Endodermal cell (in vitro differentiated cells): ENCODE results near the gene GSTP1. TPM values are rescaled to one million over a fixed set of nuclear protein-coding genes. Genes with fewer than 3 reads are reported as not detected.
A peak's percentile ranks its signal among the peaks of the same experiment; 100 is the strongest.
"Not testable (repeated sequence)": the region's sequence is repeated elsewhere in the genome, so short reads cannot be mapped to it uniquely, and the experiment has no call there.

Experiments used
- DNase-seq: peaks from one replicate; pipeline ENCODE4 v3.0.0-alpha.2; 2017
- H3K27ac ChIP-seq: 2 replicates; pipeline ENCODE4 v1.5.1; 2013; ENCODE audit warnings: mild to moderate bottlenecking, low read depth, low read length, moderate library complexity
- H3K27me3 ChIP-seq: 2 replicates; pipeline ENCODE4 v1.6.1; 2013; ENCODE audit warnings: mild to moderate bottlenecking, low read length, moderate library complexity; ENCODE audit not compliant: insufficient read depth, control insufficient read depth, poor library complexity, severe bottlenecking
- H3K36me3 ChIP-seq: 2 replicates; pipeline ENCODE4 v1.7.0; 2013; ENCODE audit warnings: mild to moderate bottlenecking, low read length, moderate library complexity; ENCODE audit not compliant: control insufficient read depth, insufficient read depth
- H3K4me1 ChIP-seq: one replicate; pipeline ENCODE4 v1.7.0; 2013; ENCODE audit warnings: low read length; ENCODE audit not compliant: control insufficient read depth, insufficient read depth
- H3K4me3 ChIP-seq: 2 replicates; pipeline ENCODE4 v1.5.1; 2013; ENCODE audit warnings: mild to moderate bottlenecking, low read length, moderate library complexity
- H3K9ac ChIP-seq: 2 replicates; pipeline ENCODE4 v1.6.1; 2013; ENCODE audit warnings: mild to moderate bottlenecking, low read length, moderate library complexity; ENCODE audit not compliant: poor library complexity, severe bottlenecking; ENCODE audit errors: extremely low read depth
- H3K9me3 ChIP-seq: 2 replicates; pipeline ENCODE4 v1.6.1; 2013; ENCODE audit warnings: mild to moderate bottlenecking, low read length, moderate library complexity; ENCODE audit not compliant: control insufficient read depth
- H3K27ac Mint-ChIP-seq: 2 replicates; pipeline ENCODE4 v1.8.0; 2020; ENCODE audit warnings: mixed read lengths
- H3K27me3 Mint-ChIP-seq: 2 replicates; pipeline ENCODE4 v1.8.0; 2021; ENCODE audit warnings: mild to moderate bottlenecking, mixed read lengths; ENCODE audit not compliant: insufficient read depth
- H3K36me3 Mint-ChIP-seq: 2 replicates; pipeline ENCODE4 v1.8.0; 2020; ENCODE audit warnings: low read depth, mixed read lengths
- H3K4me1 Mint-ChIP-seq: 2 replicates; pipeline ENCODE4 v1.8.0; 2020; ENCODE audit warnings: mixed read lengths
- H3K4me3 Mint-ChIP-seq: 2 replicates; pipeline ENCODE4 v1.8.0; 2020; ENCODE audit warnings: mild to moderate bottlenecking, moderate library complexity, mixed read lengths
- H3K9me3 Mint-ChIP-seq: 2 replicates; pipeline ENCODE4 v1.8.0; 2020; ENCODE audit warnings: mild to moderate bottlenecking, mixed read lengths
- CTCF ChIP-seq: fragments of 200-600 bp; sonication (generic); conservative IDR thresholded peaks from 2 replicates; pipeline ENCODE4 v1.5.0; 2021; ENCODE audit warnings: antibody characterized with exemption, mild to moderate bottlenecking
- WGBS, 2 experiments: methylation state at CpG; one replicate each; pipeline versions ENCODE4 v1.1.5 to v1.1.7; 2013; ENCODE audit warnings: missing lambda C conversion rate in 2 of 2, mixed read lengths in 1 of 2; ENCODE audit not compliant: insufficient coverage in 1 of 2, insufficient read length in 1 of 2; 5-methylcytosine and 5-hydroxymethylcytosine counted together
- total RNA-seq, 2 donors: library from RNA; stranded (reverse); fragmentation: NEBNext Ultra II Directional in 1 of 2; extraction: Animal tissue kit (Norgen Biotek cat#: 25700) in 1 of 2; gene quantifications; 2 replicates in 1 of 2; 3 replicates in 1 of 2; pipeline ENCODE4 v1.2.1, GENCODE V29; 2021

GSTP1 gene
- total RNA-seq, 2 donors from 2014 or later: 1,359 to 1,473 TPM

- Histone ChIP-seq H3K36me3 (no peaks in the 10 kb centered on the region), H3K27me3 (no peaks in the 10 kb centered on the region), H3K9me3 (no peaks in the 10 kb centered on the region), H3K27ac (no peak overlapping the region), H3K9ac (no peak overlapping the region), H3K4me3 (no peak overlapping the region), H3K4me1 (no peaks in the 10 kb centered on the region)
- 77 to 82% methylated on average over 7 of the region's 7 CpGs for WGBS, 2 experiments
- Mint-ChIP-seq H3K9me3 (peaks cover 10% of the 10 kb centered on the region), H3K4me1 (peaks cover 35% of the 10 kb centered on the region), H3K36me3 (peaks cover 5% of the 10 kb centered on the region), H3K27ac (peak overlapping the region; percentile 53), H3K4me3 (peak overlapping the region; percentile 26), H3K27me3 (peaks cover 3% of the 10 kb centered on the region)
- DNase-seq: peak; percentile 56
- TF ChIP-seq CTCF: no peak
Measured at GRCh38 chr11:67617243-67617953, 33.8 kb downstream of the GSTP1 start.

- DNase-seq: peak; percentile 81
- H3K9me3 ChIP-seq, H3K4me1 ChIP-seq, H3K36me3 ChIP-seq, H3K27ac ChIP-seq, H3K27me3 Mint-ChIP-seq, H3K36me3 Mint-ChIP-seq, H3K9ac ChIP-seq, H3K27me3 ChIP-seq, H3K4me3 ChIP-seq: not testable (repeated sequence)
- Mint-ChIP-seq H3K4me3 (peak overlapping the region; percentile 83), H3K27ac (peak overlapping the region; percentile 92), H3K9me3 (peaks cover 10% of the 10 kb centered on the region), H3K4me1 (peaks cover 43% of the 10 kb centered on the region)
- WGBS, 2 experiments: 92 to 96% methylated on average over 5 to 39 of the region's 40 CpGs
Measured at GRCh38 chr11:67618901-67619659, 35.5 kb downstream of the GSTP1 start.

GRCh38 chr11:67619683-67620618 lies 36.3 kb downstream of the GSTP1 start:
- WGBS, 2 experiments: 8 to 23% methylated on average over 11 to 33 of the region's 33 CpGs
- H3K36me3 ChIP-seq, H3K27me3 Mint-ChIP-seq, H3K27ac ChIP-seq, H3K4me1 ChIP-seq, H3K36me3 Mint-ChIP-seq, H3K27me3 ChIP-seq, H3K9me3 ChIP-seq: not testable (repeated sequence)
- Mint-ChIP-seq H3K4me3 (peak overlapping the region; percentile 83), H3K9me3 (peaks cover 10% of the 10 kb centered on the region), H3K27ac (peak overlapping the region; percentile 92), H3K4me1 (peaks cover 40% of the 10 kb centered on the region)
- TF ChIP-seq CTCF: peak; percentile 26
- Histone ChIP-seq H3K9ac (peak overlapping the region; percentile 70), H3K4me3 (peak overlapping the region; percentile 95)
- DNase-seq: peak; percentile 92

GRCh38 chr11:67620621-67621020 lies 37.0 kb downstream of the GSTP1 start:
- H3K36me3 Mint-ChIP-seq: not testable (repeated sequence)
- H3K4me3 ChIP-seq: peak overlapping the region; percentile 95
- peaks cover 40% of the 10 kb centered on the region for H3K4me1 Mint-ChIP-seq

GRCh38 chr11:67621928-67622327 lies 38.3 kb downstream of the GSTP1 start:
- not testable (repeated sequence) for H3K27me3 ChIP-seq, H3K36me3 ChIP-seq, H3K27ac ChIP-seq, H3K4me1 ChIP-seq, H3K9me3 ChIP-seq, H3K27me3 Mint-ChIP-seq
- Histone ChIP-seq H3K4me3 (peak overlapping the region; percentile 95), H3K9ac (peak overlapping the region; percentile 70)
- Mint-ChIP-seq H3K27ac (peak overlapping the region; percentile 92), H3K4me1 (peaks cover 34% of the 10 kb centered on the region), H3K4me3 (peak overlapping the region; percentile 83), H3K9me3 (peaks cover 10% of the 10 kb centered on the region), H3K36me3 (peaks cover 14% of the 10 kb centered on the region)
- DNase-seq: peak; percentile 66
- 0% methylated on average over 2 of the region's 3 CpGs; no CpG with 5 or more reads in 1 of the 2 experiments for WGBS, 2 experiments

More at GRCh38 chr11:67620621-67621020, 37.0 kb downstream of the GSTP1 start:
- Mint-ChIP-seq H3K9me3 (peaks cover 10% of the 10 kb centered on the region), H3K4me3 (peak overlapping the region; percentile 83), H3K27ac (peak overlapping the region; percentile 92)
- not testable (repeated sequence) for H3K4me1 ChIP-seq, H3K27ac ChIP-seq, H3K27me3 ChIP-seq, H3K36me3 ChIP-seq, H3K27me3 Mint-ChIP-seq, H3K9me3 ChIP-seq
- DNase-seq: peak; percentile 86
- 0 to 1% methylated on average over 4 to 13 of the region's 13 CpGs for WGBS, 2 experiments
- H3K9ac ChIP-seq: peak overlapping the region; percentile 70
